Measurements from ENCODE around the gene SND1.

Gene SND1

GRCh38 chr7:127793582-127793981 is 141.6 kb downstream of the SND1 start:
- in situ Hi-C loops (cut with HindIII; ENCODE audit: low sequenced_read_pairs) = no loop called here

DNA sequence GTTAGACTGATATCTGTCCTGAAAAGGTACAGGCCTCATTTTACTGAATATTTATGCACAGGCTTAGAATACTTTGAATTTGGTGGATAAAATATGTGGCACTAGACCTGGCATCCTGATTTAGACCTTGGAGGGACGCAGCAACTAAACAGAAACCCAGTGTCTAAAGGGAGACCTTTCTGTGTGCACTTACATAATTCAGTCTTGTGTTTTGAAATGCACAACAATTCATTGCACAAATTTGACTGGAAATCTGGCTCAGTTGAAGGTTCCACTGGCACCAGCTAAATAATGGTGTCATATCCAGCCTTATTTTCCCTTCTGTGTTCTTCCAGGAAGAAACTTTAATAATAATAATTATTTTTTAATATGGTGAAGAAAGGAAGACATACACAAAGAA is 142.1 kb downstream of the SND1 start:
- in situ Hi-C loops (cut with HindIII; ENCODE audit: low sequenced_read_pairs) = no loop called here

- in situ Hi-C loops (cut with HindIII; ENCODE audit: low sequenced_read_pairs) = no loop called here
These were observed 142.6 kb downstream of the SND1 start for GRCh38 chr7:127794551-127794950.

DNA sequence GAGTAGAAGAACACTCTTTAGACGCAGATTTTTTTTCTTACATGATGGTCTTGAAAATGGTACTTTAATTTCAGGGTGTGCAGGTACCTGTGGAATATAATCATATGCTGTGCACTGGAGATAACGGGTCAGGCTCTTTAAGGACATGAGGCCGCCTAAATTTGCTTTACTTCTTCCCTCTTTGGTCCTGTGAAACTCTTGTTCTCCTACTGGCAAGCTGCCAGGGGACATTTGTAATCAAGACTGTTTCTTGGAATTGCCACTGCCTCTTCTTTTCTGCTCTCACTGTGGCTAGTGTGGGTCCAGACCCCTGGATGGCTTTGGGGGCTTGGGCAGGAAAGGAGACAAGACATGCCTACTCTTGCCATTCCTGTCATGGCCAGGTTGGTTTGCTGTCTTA is 146.0 kb downstream of the SND1 start:
- in situ Hi-C loops (cut with HindIII; ENCODE audit: low sequenced_read_pairs) = no loop called here

DNA sequence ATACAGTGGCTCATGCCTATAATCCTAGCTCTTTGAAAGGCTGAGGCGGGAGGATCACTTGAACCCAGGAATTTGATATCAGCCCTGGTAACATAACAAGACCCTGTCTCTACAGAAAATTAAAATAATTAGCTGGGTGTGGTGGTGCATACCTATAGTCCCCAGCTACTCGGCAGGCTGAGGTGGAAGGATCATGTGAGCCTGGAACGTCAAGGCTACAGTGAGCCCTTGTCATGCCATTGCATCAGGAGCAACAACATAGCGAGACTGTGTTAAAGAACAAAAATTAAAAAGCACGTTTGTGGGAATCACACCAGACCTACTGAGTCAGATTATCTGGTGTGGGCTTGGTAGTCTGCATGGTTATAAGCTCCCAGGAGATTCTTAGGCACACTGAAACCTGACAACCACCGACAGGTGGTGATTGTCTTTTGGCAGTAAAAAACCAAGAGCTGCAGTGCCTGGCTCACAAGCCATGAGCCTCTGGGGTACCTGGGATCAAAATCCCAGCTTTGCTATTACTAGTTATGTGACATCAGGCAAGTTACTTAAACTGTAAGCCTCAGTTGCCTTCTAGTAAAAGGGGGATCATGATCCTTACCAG is 146.9 kb downstream of the SND1 start:
- in situ Hi-C loops (cut with HindIII; ENCODE audit: low sequenced_read_pairs) = no loop called here

- in situ Hi-C loops (cut with HindIII; ENCODE audit: low sequenced_read_pairs) = loop anchor here (5.0 kb wide), 1 partner anchor 92 kb away; no protein-coding TSS in a partner anchor
These were observed 147.7 kb downstream of the SND1 start for GRCh38 chr7:127799535-127800305.

DNA sequence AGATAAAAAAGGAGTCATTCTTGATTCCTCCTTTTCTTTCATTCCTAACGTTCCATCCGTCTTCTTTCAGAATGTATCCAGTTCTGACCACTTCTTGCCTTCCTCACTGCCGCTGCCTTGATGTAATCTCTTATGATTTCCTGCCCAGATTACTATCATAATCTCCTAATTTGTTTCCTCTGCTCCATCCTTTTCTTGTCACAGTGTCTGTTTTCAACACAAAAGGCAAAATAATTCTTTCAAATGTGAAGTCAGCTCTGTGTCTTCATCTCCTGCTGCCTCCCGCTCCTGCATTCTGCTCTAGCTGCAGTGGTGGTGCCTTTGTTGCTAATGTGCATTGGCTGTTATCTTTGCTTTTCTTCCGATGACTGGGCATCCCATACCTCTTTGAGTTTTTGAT is 150.9 kb downstream of the SND1 start:
- in situ Hi-C loops (cut with HindIII; ENCODE audit: low sequenced_read_pairs) = loop anchor here (5.0 kb wide), 1 partner anchor 96 kb away; no protein-coding TSS in a partner anchor

DNA sequence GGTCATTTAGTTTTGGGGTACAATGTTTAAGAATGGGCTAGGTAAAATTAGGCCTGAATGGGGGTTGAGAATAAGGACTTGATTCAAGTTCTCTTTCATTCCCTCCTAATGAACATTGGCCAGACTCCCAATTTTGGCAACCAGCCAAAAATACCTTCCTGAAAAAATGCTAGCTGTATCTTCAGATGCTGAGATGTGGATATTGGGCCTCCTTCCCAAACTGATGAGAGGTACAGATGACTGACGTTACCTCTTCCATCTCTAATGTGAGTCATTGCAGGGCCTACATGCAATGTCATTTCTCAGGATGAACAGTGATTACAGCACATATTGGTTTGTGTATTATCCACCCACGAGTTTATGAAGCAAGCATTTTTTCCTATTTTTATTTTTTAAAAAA is 151.6 kb downstream of the SND1 start:
- in situ Hi-C loops (cut with HindIII; ENCODE audit: low sequenced_read_pairs) = loop anchor here (5.0 kb wide), 1 partner anchor 96 kb away; no protein-coding TSS in a partner anchor

DNA sequence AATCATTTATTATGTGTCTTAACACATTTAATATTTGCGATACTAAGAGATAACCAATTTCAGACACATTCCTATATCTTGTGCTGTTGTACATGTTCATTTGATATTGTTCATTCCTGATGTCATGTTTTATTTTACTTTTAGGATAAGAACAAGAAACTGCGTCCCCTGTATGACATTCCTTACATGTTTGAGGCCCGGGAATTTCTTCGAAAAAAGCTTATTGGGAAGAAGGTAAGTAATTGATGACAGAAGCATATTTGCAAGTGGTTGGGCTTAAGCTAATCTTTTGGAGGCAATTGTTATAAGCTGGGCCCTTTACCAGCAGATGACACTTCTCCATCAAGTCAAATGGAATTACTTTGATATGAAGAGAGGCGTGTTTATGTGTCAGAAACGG is 155.3 kb downstream of the SND1 start:
- in situ Hi-C loops (cut with HindIII; ENCODE audit: low sequenced_read_pairs) = no loop called here

- in situ Hi-C loops (cut with HindIII; ENCODE audit: low sequenced_read_pairs) = no loop called here
These were observed 155.8 kb downstream of the SND1 start for GRCh38 chr7:127807829-127808228.

DNA sequence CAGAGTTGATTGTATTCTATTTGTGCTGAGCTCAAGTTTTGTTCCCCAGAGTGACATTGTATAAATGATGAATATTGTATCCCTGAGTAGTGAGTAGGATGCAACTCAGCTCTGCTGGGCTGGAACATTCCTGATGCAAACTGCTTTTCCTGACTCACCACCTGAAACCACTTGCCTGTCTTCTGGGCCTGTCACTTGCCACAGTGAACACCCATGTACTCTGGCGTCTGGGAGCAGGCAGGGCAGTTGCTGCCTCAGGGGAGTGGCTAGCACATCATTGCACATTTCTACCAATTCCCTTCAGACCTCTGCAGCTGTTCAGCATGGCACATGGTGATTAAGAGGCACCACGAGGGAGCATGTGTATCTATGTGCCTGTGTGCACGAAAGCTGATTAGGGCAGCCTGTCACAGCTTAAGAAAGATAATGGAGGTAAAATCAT is 157.3 kb downstream of the SND1 start:
- in situ Hi-C loops (cut with HindIII; ENCODE audit: low sequenced_read_pairs) = no loop called here

- in situ Hi-C loops (cut with HindIII; ENCODE audit: low sequenced_read_pairs) = no loop called here
These were observed 158.1 kb downstream of the SND1 start for GRCh38 chr7:127810113-127810512.

DNA sequence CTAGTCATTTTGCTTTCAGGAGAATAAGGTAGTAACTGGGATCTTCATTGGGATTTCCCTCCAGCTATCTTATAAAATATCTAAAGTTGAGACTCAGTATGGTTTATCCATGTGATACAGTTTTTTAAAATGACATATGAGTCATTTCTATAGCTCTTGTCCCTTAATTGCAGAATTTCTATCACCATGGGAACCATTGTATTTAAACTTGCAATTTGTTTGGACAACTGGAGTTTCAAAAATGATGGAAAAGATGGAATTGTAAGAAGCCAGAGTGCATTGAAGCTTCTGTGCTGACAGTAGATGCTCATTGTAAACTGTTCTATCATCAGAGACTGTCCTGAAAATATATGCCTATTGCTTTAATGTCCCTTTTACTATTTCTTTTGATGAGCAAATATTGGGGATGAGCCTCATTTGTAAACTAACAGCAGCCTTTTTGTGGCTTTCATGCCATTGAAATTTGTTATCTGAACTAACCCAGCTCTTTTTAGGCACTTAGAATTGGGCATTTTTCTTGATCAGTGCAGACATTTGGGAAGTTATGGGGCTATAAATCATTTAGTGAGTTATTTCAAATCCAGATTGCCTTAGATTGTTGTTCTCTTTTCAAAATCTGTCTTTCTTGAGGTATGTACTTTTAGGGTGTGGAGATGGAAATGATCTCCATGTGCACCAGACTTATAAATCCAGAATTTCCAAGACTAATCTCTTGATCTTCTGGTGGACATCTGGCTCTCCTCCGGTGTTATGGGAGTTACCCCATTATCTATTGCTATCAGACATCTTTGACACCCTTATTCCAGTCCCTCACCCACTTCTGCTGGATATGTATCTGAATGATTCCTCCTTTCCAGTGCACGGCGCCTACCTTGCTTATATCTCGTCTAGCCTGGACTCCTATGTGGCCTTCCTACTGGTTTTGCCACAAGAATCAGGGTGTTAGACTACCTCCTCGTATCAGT is 159.0 kb downstream of the SND1 start:
- in situ Hi-C loops (cut with HindIII; ENCODE audit: low sequenced_read_pairs) = no loop called here

DNA sequence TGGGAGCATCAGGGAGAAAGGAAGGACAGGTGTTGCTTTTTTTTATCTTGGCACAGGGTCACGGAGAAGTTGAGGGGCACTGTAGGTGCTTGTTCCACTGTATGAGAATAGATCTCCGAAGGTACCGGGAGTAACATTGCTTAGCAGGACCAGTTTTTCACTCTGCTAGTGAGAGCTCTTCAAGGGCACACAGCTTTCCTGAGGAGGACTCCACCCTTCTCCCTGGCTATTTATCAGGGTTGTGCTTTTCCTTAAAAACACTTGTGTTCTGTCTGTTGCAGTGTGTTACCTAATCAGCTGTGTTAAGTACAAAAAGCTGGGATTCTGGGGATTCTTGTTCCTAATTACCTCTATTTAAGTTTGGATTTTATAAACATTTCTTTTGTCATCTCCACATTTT is 160.5 kb downstream of the SND1 start:
- in situ Hi-C loops (cut with HindIII; ENCODE audit: low sequenced_read_pairs) = no loop called here

GRCh38 chr7:127813991-127814541 is 162.1 kb downstream of the SND1 start:
- in situ Hi-C loops (cut with HindIII; ENCODE audit: low sequenced_read_pairs) = no loop called here

- in situ Hi-C loops (cut with HindIII; ENCODE audit: low sequenced_read_pairs) = no loop called here
These were observed 163.7 kb downstream of the SND1 start for GRCh38 chr7:127815631-127816145.

- in situ Hi-C loops (cut with HindIII; ENCODE audit: low sequenced_read_pairs) = no loop called here
These were observed 164.6 kb downstream of the SND1 start for GRCh38 chr7:127816354-127817190.

DNA sequence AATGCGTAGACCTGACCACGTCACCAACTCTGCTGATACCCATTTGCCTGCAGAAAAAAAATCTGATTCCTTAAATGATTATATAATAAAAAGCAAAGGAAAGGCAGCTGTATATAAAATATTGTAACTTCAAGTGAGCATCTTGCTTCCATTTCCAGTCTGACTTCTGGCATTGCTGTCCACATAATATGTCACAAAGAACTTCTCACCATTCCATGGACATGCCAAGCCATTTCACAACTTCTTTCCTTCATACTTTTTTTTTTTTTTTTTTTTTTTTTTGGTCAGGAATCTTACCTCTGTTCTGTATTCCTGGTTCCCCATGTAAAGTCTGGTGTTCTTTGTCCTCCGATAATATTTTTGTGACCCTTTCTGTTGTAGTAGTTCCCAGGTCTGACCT is 165.5 kb downstream of the SND1 start:
- in situ Hi-C loops (cut with HindIII; ENCODE audit: low sequenced_read_pairs) = no loop called here

GRCh38 chr7:127818306-127818705 is 166.3 kb downstream of the SND1 start:
- in situ Hi-C loops (cut with HindIII; ENCODE audit: low sequenced_read_pairs) = no loop called here

All from endothelial cell of hepatic sinusoid (primary cell).